ENCODE measurements around the gene SNX27. TPM values are rescaled to one million over a fixed set of nuclear protein-coding genes. Genes with fewer than 3 reads are reported as not detected.
"Not testable (repeated sequence)": the region's sequence is repeated elsewhere in the genome, so short reads cannot be mapped to it uniquely, and the experiment has no call there.

The SNX27 gene
- total RNA-seq, 1 experiment from 2014 or later, result 56.0 TPM

DNA sequence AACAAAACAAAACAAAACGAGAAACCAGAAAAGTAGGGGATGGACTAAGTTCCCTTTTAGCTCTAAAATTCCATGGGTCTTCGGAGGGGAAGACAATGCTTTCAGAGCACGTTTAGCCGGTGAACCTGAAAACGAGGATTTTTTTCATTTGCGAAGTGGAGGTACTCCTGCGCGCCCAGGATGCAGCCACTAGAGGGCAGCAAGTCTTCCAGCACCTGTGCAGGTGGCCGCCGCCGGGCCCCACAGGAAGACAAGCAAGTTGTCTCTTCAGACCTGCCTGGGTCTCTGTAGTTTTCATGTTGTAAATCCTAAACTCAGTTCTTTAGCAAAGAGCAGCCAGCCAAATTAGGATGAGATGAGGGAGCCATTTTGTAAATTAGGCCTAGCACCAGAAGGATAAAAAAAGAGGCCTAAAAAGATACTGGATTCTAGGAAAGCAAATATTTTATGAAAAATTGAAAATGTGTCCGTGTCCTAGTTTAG, 17.7 kb upstream of the SNX27 start (continued):
- TF ChIP-seq, protein P1, sequence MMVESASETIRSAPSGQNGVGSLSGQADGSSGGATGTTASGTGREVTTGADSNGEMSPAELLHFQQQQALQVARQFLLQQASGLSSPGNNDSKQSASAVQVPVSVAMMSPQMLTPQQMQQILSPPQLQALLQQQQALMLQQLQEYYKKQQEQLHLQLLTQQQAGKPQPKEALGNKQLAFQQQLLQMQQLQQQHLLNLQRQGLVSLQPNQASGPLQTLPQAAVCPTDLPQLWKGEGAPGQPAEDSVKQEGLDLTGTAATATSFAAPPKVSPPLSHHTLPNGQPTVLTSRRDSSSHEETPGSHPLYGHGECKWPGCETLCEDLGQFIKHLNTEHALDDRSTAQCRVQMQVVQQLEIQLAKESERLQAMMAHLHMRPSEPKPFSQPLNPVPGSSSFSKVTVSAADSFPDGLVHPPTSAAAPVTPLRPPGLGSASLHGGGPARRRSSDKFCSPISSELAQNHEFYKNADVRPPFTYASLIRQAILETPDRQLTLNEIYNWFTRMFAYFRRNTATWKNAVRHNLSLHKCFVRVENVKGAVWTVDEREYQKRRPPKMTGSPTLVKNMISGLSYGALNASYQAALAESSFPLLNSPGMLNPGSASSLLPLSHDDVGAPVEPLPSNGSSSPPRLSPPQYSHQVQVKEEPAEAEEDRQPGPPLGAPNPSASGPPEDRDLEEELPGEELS (CRISPR knock-in tag; IDR thresholded peaks at IDR 0.05), result no peak
- TF ChIP-seq ETV6 (CRISPR knock-in tag; IDR thresholded peaks at IDR 0.05) (no peak), RORB (CRISPR knock-in tag; IDR thresholded peaks at IDR 0.05) (no peak), ZNF423 (CRISPR knock-in tag; IDR thresholded peaks at IDR 0.05) (no peak), NFATC4 (CRISPR knock-in tag; IDR thresholded peaks at IDR 0.05) (no peak), TCF7 (CRISPR knock-in tag; IDR thresholded peaks at IDR 0.05; ENCODE audit: low read depth) (no peak), FOXP1 (CRISPR knock-in tag; IDR thresholded peaks at IDR 0.05; ENCODE audit: borderline replicate concordance) (no peak), EMX1 (CRISPR knock-in tag; IDR thresholded peaks at IDR 0.05) (no peak)
- TF ChIP-seq, protein P2, sequence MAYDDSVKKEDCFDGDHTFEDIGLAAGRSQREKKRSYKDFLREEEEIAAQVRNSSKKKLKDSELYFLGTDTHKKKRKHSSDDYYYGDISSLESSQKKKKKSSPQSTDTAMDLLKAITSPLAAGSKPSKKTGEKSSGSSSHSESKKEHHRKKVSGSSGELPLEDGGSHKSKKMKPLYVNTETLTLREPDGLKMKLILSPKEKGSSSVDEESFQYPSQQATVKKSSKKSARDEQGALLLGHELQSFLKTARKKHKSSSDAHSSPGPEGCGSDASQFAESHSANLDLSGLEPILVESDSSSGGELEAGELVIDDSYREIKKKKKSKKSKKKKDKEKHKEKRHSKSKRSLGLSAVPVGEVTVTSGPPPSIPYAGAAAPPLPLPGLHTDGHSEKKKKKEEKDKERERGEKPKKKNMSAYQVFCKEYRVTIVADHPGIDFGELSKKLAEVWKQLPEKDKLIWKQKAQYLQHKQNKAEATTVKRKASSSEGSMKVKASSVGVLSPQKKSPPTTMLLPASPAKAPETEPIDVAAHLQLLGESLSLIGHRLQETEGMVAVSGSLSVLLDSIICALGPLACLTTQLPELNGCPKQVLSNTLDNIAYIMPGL (CRISPR knock-in tag; IDR thresholded peaks at IDR 0.05), result 0 out of 2 replicates have a peak, but pooled peaks have one; percentile 51
- TF ChIP-seq, protein P3, sequence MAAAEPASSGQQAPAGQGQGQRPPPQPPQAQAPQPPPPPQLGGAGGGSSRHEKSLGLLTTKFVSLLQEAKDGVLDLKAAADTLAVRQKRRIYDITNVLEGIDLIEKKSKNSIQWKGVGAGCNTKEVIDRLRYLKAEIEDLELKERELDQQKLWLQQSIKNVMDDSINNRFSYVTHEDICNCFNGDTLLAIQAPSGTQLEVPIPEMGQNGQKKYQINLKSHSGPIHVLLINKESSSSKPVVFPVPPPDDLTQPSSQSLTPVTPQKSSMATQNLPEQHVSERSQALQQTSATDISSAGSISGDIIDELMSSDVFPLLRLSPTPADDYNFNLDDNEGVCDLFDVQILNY (CRISPR knock-in tag; IDR thresholded peaks at IDR 0.05), result no peak
- TF ChIP-seq, protein P4, sequence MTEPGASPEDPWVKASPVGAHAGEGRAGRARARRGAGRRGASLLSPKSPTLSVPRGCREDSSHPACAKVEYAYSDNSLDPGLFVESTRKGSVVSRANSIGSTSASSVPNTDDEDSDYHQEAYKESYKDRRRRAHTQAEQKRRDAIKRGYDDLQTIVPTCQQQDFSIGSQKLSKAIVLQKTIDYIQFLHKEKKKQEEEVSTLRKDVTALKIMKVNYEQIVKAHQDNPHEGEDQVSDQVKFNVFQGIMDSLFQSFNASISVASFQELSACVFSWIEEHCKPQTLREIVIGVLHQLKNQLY (CRISPR knock-in tag; IDR thresholded peaks at IDR 0.05), result no peak

DNA sequence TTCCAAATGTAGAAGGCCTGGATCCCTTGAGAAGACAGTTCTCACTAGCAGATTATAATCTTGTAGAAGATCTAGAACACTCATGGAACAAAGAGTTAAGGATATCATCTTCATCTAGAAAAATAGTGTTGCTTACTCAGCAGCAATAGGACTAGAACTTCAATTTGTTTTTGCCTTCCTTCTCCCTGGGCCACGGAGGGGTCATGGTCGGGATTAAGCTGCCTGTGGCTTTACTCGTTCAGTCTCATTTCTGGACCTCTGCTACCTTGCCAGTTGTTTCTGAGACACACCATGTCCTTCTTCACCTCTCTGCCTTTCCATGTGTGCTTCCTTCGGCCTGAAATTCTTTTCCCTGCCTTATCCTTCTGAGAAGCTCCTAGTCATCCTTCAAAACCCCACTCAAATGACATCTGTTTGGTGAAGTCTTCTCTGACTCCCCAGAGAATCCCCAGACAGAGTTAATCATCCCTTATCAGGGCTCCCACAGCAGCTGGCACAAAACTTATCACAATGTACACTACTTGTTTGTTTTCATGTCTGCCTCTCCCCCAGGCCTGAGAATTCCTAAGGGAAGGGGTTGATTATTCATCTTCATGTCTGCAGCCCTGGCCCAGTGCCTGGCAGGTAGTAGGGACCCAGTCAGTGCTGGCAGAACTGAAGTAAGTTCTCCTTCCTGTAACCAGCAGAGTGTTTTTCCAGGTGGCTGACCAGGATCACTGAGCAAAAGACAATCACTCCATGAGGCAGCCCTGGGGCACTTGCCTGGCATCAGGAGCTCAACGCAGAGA, 15.5 kb upstream of the SNX27 start:
- Mint-ChIP-seq H3K27me3 (ENCODE audit: low read depth) (peaks cover 7% of the 10 kb centered on the region), H3K9me3 (peaks cover 18% of the 10 kb centered on the region), H3K36me3 (no peaks in the 10 kb centered on the region), H3K4me1 (peaks cover 10% of the 10 kb centered on the region), H3K27ac (no peak overlapping the region; the same call in 1 of the 2 replicates), H3K4me3 (no peak overlapping the region)
- TF ChIP-seq CREB1 (CRISPR knock-in tag; IDR thresholded peaks at IDR 0.05), result no peak
- TF ChIP-seq JUN (CRISPR knock-in tag; IDR thresholded peaks at IDR 0.05), result no peak
- TF ChIP-seq NFYB (CRISPR knock-in tag; conservative IDR thresholded peaks at IDR 0.05; ENCODE audit: low read depth), result no peak
- no peak for TF ChIP-seq GABPB1 (CRISPR knock-in tag; IDR thresholded peaks at IDR 0.05)
- TF ChIP-seq, protein P5, sequence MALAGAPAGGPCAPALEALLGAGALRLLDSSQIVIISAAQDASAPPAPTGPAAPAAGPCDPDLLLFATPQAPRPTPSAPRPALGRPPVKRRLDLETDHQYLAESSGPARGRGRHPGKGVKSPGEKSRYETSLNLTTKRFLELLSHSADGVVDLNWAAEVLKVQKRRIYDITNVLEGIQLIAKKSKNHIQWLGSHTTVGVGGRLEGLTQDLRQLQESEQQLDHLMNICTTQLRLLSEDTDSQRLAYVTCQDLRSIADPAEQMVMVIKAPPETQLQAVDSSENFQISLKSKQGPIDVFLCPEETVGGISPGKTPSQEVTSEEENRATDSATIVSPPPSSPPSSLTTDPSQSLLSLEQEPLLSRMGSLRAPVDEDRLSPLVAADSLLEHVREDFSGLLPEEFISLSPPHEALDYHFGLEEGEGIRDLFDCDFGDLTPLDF (CRISPR knock-in tag; IDR thresholded peaks at IDR 0.05), result no peak
- no peak for TF ChIP-seq TEAD1 (CRISPR knock-in tag; IDR thresholded peaks at IDR 0.05)
- TF ChIP-seq HMGA2 (CRISPR knock-in tag; IDR thresholded peaks at IDR 0.05), result no peak
- no peak for TF ChIP-seq ZNF671 (CRISPR knock-in tag; IDR thresholded peaks at IDR 0.05)
- TF ChIP-seq ZNF219 (CRISPR knock-in tag; IDR thresholded peaks at IDR 0.05; ENCODE audit: borderline replicate concordance), result no peak
- TF ChIP-seq JAZF1 (CRISPR knock-in tag; IDR thresholded peaks at IDR 0.05), result no peak
- TF ChIP-seq, protein P6, sequence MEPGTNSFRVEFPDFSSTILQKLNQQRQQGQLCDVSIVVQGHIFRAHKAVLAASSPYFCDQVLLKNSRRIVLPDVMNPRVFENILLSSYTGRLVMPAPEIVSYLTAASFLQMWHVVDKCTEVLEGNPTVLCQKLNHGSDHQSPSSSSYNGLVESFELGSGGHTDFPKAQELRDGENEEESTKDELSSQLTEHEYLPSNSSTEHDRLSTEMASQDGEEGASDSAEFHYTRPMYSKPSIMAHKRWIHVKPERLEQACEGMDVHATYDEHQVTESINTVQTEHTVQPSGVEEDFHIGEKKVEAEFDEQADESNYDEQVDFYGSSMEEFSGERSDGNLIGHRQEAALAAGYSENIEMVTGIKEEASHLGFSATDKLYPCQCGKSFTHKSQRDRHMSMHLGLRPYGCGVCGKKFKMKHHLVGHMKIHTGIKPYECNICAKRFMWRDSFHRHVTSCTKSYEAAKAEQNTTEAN (CRISPR knock-in tag; IDR thresholded peaks at IDR 0.05), result no peak
- TF ChIP-seq, protein P7, sequence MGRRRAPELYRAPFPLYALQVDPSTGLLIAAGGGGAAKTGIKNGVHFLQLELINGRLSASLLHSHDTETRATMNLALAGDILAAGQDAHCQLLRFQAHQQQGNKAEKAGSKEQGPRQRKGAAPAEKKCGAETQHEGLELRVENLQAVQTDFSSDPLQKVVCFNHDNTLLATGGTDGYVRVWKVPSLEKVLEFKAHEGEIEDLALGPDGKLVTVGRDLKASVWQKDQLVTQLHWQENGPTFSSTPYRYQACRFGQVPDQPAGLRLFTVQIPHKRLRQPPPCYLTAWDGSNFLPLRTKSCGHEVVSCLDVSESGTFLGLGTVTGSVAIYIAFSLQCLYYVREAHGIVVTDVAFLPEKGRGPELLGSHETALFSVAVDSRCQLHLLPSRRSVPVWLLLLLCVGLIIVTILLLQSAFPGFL (CRISPR knock-in tag; IDR thresholded peaks at IDR 0.05; ENCODE audit: borderline replicate concordance), result no peak
- no peak for TF ChIP-seq ZNF121 (CRISPR knock-in tag; IDR thresholded peaks at IDR 0.05)
- no peak for TF ChIP-seq OVOL2 (CRISPR knock-in tag; IDR thresholded peaks at IDR 0.05; ENCODE audit: borderline replicate concordance)
- ChIA-PET POLR2A (no interaction called here), CTCF (no interaction called here)
- no peak for DNase-seq (ENCODE audit: low spot score)
- no peak for ATAC-seq

DNA sequence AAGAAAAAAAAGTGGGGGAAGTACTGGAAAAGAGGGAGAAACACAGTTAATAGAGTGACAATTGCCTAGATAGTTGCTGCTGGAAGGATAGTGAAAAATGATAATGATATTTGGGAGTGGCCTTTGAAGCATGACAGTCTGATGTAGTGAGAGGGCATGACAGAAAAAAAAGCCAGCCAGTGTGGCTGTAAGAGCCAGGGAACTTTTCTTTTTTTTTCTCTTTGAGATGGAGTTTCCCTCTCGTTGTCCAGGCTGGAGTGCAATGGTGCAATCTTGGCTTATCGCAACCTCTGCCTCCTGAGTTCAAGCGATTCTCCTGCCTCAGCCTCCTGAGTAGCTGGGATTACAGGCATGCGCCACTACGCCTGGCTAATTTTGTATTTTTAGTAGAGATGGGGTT, 9.3 kb upstream of the SNX27 start:
- POLR2A ChIA-PET; H3K4me1 Mint-ChIP-seq; H3K27ac Mint-ChIP-seq; ATAC-seq; DNase-seq (ENCODE audit: low spot score); H3K36me3 Mint-ChIP-seq; H3K27me3 Mint-ChIP-seq (ENCODE audit: low read depth); H3K9me3 Mint-ChIP-seq; H3K4me3 Mint-ChIP-seq: not testable (repeated sequence)
- CTCF ChIA-PET, result interaction anchor here (2.8 kb wide), 1 partner anchor 9 kb away, joined by 14 read pairs; no protein-coding TSS in a partner anchor

Data from WTC11 (cell line).